Left lung (tissue), 10 donors: Measurements from ENCODE around the gene CUTC. TPM values are rescaled to one million over a fixed set of nuclear protein-coding genes. Genes with fewer than 3 reads are reported as not detected.
A peak's percentile ranks its signal among the peaks of the same experiment; 100 is the strongest.

ENCODE experiments used
- ATAC-seq: fragments of 200-7000 bp; cut with Tn5 transposase; one replicate; pipeline ENCODE4 v1.9.1; 2020; ENCODE audit warnings: moderate library complexity
- DNase-seq, 4 donors: peaks; one replicate each; pipeline ENCODE4 v3.0.0-alpha.2; 2013 to 2020
- H3K27ac ChIP-seq, 2 donors: fragments of 200-600 bp; sonication (generic) in 1 of 2; one replicate each; pipeline versions ENCODE4 v1.5.0 to v1.8.0; 2020 to 2021
- H3K27me3 ChIP-seq, 2 donors: fragments of 200-600 bp; sonication (generic) in 1 of 2; one replicate each; pipeline versions ENCODE4 v1.5.0 to v1.8.0; 2020 to 2021
- H3K36me3 ChIP-seq, 2 donors: fragments of 200-600 bp; sonication (generic) in 1 of 2; one replicate each; pipeline versions ENCODE4 v1.5.0 to v1.8.0; 2020 to 2021
- H3K4me1 ChIP-seq, 2 donors: fragments of 200-600 bp; one replicate each; pipeline ENCODE4 v1.8.0; 2021
- H3K4me3 ChIP-seq, 2 donors: fragments of 200-600 bp; sonication (generic) in 1 of 2; one replicate each; pipeline versions ENCODE4 v1.5.0 to v1.8.0; 2020 to 2021; ENCODE audit warnings: mild to moderate bottlenecking in 1 of 2
- H3K9me3 ChIP-seq, 2 donors: fragments of 200-600 bp; sonication (generic) in 1 of 2; one replicate each; pipeline versions ENCODE4 v1.5.0 to v1.8.0; 2020 to 2021
- intact Hi-C, 2 donors: fragments of 100-400 bp; cut with DNase I; formaldehyde crosslinking; loops; one replicate each; pipeline versions ENCODE4 v1.11.2 to v1.14.2; 2022
- polyA plus RNA-seq, 6 donors: library from polyadenylated mRNA; unstranded; fragments of 120-200 nt; gene quantifications; one replicate each; pipeline ENCODE4 v1.2.1, GENCODE V29; 2013; ENCODE audit not compliant: insufficient read length in 6 of 6
- total RNA-seq, 2 donors: library from RNA; stranded (reverse); fragmentation: NEBNext Ultra II Directional; extraction: Animal tissue kit (Norgen Biotek cat#: 25700); gene quantifications; one replicate each; pipeline ENCODE4 v1.2.1, GENCODE V29; 2021
- TF ChIP-seq, protein P1 (sequence below), 2 donors: fragments of 200-600 bp; sonication (generic) in 1 of 2; IDR thresholded peaks; one replicate each; pipeline versions ENCODE4 v1.5.0 to v1.8.0; 2021; ENCODE audit warnings: antibody characterized with exemption in 2 of 2
- donor health status: DM: no; HTN: yes; CAD: no.
- donor health status: DM: no; HTN: no; CAD: no.

CUTC gene
- total and polyA plus RNA-seq, 8 donors: 12.3 to 28.4 (median 22.4) TPM

DNA sequence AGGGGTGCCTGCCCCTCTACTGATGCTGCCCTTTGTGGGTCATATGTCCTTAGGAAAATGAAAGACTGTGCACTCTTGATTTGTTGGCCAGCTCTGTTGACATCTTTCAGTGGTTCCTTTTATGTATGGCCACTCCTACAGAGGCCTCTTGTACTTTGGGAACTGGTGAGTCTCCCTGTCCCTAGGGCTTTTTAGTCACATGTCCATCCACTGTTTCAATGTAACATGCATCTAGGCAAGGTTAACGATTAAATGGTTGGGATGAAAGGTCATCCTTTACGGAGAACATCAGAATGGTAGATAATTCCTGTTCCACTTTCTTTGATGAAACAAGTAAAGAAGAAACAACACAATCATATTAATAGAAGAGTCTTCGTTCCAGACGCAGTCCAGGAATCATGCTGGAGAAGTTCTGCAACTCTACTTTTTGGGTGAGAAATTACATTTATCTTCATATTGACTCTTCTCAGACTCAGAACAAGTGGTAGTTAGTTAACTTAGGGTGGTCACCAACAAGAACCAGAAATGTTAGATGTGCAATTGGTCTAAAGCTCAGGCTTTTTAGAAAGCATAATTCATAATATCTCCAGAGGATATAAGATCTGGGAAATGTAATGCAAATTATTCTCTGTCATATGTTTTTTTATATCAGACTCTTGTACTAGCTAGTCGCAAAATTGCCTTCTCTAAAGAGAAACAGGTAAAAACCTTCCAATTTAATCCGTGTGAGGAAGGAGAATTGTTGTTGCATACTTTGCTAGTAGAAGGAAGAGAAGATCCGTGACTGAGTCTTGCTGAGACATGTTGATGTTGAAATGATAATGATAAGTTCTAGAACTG lies 50.6 kb downstream of the CUTC start, which contains the start of gene ABCC2:
Gene ABCC2 (plus strand): TSS at position 194 of the 840 bp plus-strand sequence. CDS start 205 bp downstream, at position 399.
- no peak within 1 kb of the TSS for H3K4me3 ChIP-seq

DNA sequence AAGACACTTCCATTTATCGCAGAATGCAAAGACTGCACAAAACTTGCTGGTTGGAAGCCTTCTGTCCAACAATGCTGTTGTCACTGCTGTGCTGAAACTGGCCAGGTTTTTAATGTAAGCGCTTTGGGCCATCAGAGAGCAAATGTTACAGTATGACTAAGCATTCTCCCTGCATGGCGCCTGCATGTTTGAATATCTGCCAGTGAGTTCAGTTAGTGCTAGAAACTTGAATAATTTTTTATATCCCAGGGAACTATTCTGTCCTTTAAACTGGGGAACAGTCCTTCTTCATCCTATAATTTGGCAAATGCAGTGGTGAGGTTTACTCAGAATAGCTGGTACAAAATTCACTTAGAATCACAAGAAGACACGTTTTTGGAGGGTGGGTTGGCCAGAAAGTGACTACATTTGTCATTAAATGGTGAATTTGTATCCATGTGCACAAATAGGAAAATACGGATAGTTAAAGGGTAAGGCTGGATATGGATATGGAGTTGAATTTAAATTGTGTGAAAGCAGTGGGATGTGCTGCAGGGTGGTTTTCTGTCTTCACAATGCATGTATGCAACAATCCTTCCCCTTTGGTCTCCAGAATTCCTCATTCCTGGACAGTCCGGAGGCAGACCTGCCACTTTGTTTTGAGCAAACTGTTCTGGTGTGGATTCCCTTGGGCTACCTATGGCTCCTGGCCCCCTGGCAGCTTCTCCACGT lies 52.1 kb downstream of the CUTC start:
- Histone ChIP-seq H3K4me3 (no peak overlapping the region), H3K36me3 (no peaks in the 10 kb centered on the region), H3K9me3 (no peaks in the 10 kb centered on the region), H3K4me1 (peaks cover 0 to 12% of the 10 kb centered on the region in 2 donors), H3K27ac (peak overlapping the region in 1 of 2 donors; percentile 1), H3K27me3 (no peaks in the 10 kb centered on the region)
- ATAC-seq: no peak
- intact Hi-C loops: no loop called here
- TF ChIP-seq, protein P1, sequence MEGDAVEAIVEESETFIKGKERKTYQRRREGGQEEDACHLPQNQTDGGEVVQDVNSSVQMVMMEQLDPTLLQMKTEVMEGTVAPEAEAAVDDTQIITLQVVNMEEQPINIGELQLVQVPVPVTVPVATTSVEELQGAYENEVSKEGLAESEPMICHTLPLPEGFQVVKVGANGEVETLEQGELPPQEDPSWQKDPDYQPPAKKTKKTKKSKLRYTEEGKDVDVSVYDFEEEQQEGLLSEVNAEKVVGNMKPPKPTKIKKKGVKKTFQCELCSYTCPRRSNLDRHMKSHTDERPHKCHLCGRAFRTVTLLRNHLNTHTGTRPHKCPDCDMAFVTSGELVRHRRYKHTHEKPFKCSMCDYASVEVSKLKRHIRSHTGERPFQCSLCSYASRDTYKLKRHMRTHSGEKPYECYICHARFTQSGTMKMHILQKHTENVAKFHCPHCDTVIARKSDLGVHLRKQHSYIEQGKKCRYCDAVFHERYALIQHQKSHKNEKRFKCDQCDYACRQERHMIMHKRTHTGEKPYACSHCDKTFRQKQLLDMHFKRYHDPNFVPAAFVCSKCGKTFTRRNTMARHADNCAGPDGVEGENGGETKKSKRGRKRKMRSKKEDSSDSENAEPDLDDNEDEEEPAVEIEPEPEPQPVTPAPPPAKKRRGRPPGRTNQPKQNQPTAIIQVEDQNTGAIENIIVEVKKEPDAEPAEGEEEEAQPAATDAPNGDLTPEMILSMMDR (IDR thresholded peaks at IDR 0.05): no peak
- peak in 1 of 4 donors; percentile 16 for DNase-seq

More for the DNA sequence above, 50.6 kb downstream of the CUTC start, which contains the start of gene ABCC2:
- DNase-seq: no peak
- Histone ChIP-seq H3K27ac (no peak within 1 kb of the TSS), H3K9me3 (no peaks in the 10 kb centered on the region), H3K4me1 (peaks cover 3 to 25% of the 10 kb centered on the region in 2 donors), H3K27me3 (no peaks in the 10 kb centered on the region), H3K36me3 (no peaks in the 10 kb centered on the region)
- intact Hi-C loops: no loop called here
- ATAC-seq: no peak
- TF ChIP-seq, protein P1 (IDR thresholded peaks at IDR 0.05): no peak

DNA sequence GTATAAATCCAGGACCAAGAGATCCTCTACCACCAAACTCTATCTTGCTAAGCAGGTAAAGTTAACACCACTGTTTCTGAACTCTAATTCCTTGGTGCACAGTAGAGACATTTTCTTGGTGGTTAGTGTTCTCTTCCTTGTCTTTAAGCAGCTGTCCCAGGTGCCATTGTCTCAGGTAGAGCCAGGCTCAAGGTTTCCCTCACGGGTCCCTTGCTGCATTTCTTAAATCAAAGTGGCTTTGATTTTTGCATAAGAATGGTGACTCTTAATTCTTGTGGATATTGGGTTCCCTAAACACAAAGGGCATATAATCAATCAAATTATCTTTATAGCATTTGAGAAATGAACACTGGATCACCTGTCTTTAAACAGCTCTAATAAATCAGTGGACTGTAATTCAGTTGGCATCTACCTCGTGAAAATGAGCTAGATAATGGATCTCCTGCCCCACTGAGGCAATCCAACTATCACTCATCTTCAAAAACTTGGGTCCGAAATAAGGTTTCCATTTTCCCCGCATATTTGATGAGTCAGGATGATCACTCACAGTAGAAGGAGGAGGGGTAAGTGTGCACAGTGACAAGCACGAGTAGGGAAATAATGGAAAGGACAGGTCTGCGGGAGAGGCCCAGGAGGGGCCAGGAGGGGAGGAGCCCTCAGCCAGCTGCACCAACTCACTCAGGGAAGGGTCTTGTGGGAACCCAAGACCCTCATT lies 52.9 kb downstream of the CUTC start:
- intact Hi-C loops: no loop called here
- H3K4me1 ChIP-seq: peaks cover 0 to 5% of the 10 kb centered on the region in 2 donors
- no peaks in the 10 kb centered on the region for H3K9me3 ChIP-seq
- ATAC-seq: no peak
- TF ChIP-seq, protein P1 (IDR thresholded peaks at IDR 0.05): no peak
- DNase-seq: no peak
- H3K36me3 ChIP-seq: no peaks in the 10 kb centered on the region
- no peaks in the 10 kb centered on the region for H3K27me3 ChIP-seq
- no peak overlapping the region for H3K4me3 ChIP-seq
- H3K27ac ChIP-seq: peak overlapping the region in 1 of 2 donors; percentile 1

DNA sequence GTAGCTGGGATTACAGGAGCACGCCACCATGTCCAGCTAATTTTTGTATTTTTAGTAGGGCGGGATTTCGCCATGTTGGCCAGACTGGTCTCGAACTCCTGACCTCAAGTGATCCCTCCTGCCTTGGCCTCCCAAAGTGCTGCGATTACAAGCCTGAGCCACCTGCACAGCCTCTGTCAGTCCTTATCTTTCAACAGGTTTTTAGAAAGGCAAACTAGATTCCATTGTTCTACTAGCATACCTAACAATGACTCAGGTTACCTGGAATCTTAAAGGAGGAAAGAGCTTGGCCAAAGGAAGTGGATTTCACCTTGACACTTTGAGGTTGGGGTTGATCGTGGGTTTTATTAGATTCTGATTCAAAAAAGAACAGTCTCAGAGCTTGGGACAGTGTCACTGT lies 53.6 kb downstream of the CUTC start:
- Histone ChIP-seq H3K36me3 (no peaks in the 10 kb centered on the region), H3K9me3 (no peaks in the 10 kb centered on the region), H3K4me1 (no peaks in the 10 kb centered on the region), H3K27ac (no peak overlapping the region), H3K27me3 (no peaks in the 10 kb centered on the region), H3K4me3 (no peak overlapping the region)
- DNase-seq (no peak), ATAC-seq (no peak)
- TF ChIP-seq, protein P1 (IDR thresholded peaks at IDR 0.05): no peak
- intact Hi-C loops: no loop called here
